ENCODE measurements around the gene G3BP1.

Gene G3BP1

GRCh38 chr5:151775025-151775606 lies 3.4 kb downstream of the G3BP1 start:
- H3K27me3 ChIP-seq (ENCODE audit: insufficient read depth, low read length) = no peaks in the 10 kb centered on the region
- H3F3A ChIP-seq (ENCODE audit: insufficient read depth, low read length) = no peaks in the 10 kb centered on the region
- H4K20me1 ChIP-seq (ENCODE audit: insufficient read depth, low read length) = peaks cover 2% of the 10 kb centered on the region; the same call in 1 of the 2 replicates
- H3K4me1 ChIP-seq (ENCODE audit: insufficient read depth, low read length, severe bottlenecking) = peaks cover 74% of the 10 kb centered on the region
- H3K4me3 ChIP-seq (ENCODE audit: low read depth, low read length, poor library complexity, severe bottlenecking) = peak overlapping the region; percentile 79
- H2AFZ ChIP-seq (ENCODE audit: low read length) = no peak overlapping the region
- TF ChIP-seq EZH2 (IDR thresholded peaks at IDR 0.05; ENCODE audit: borderline replicate concordance, low read length) = no peak
- TF ChIP-seq CTCF (IDR thresholded peaks at IDR 0.05; ENCODE audit: low read length) = no peak
- H3K9ac ChIP-seq (ENCODE audit: low read length) = peak overlapping the region; percentile 97
- peaks cover 71% of the 10 kb centered on the region for H3K36me3 ChIP-seq (ENCODE audit: insufficient read depth, low read length)
- H3K4me2 ChIP-seq (ENCODE audit: low read length) = peak overlapping the region; percentile 98
- peaks cover 80% of the 10 kb centered on the region for H3K79me2 ChIP-seq (ENCODE audit: insufficient read depth, low read length)
- H3K9me3 ChIP-seq (ENCODE audit: low read length) = no peaks in the 10 kb centered on the region
- H3K9me2 ChIP-seq (ENCODE audit: low read depth, low read length) = no peaks in the 10 kb centered on the region
- no peak overlapping the region for H3K27ac ChIP-seq (ENCODE audit: low read depth, low read length, poor library complexity, severe bottlenecking)

- no peaks in the 10 kb centered on the region for H3K27me3 ChIP-seq (ENCODE audit: insufficient read depth, low read length)
- no peak overlapping the region for H3K4me3 ChIP-seq (ENCODE audit: low read depth, low read length, poor library complexity, severe bottlenecking)
- peaks cover 57% of the 10 kb centered on the region for H3K36me3 ChIP-seq (ENCODE audit: insufficient read depth, low read length)
- H2AFZ ChIP-seq (ENCODE audit: low read length) = no peak overlapping the region
- H3K9me2 ChIP-seq (ENCODE audit: low read depth, low read length) = no peaks in the 10 kb centered on the region
- no peaks in the 10 kb centered on the region for H3K9me3 ChIP-seq (ENCODE audit: low read length)
- H3K4me1 ChIP-seq (ENCODE audit: insufficient read depth, low read length, severe bottlenecking) = peaks cover 76% of the 10 kb centered on the region
- peak overlapping the region; percentile 27; the same call in 1 of the 2 replicates for H3K4me2 ChIP-seq (ENCODE audit: low read length)
- TF ChIP-seq EZH2 (IDR thresholded peaks at IDR 0.05; ENCODE audit: borderline replicate concordance, low read length) (no peak), CTCF (IDR thresholded peaks at IDR 0.05; ENCODE audit: low read length) (no peak)
- H4K20me1 ChIP-seq (ENCODE audit: insufficient read depth, low read length) = peaks cover 7% of the 10 kb centered on the region; the same call in 1 of the 2 replicates
- peak overlapping the region; percentile 26 for H3K27ac ChIP-seq (ENCODE audit: low read depth, low read length, poor library complexity, severe bottlenecking)
- H3K9ac ChIP-seq (ENCODE audit: low read length) = no peak overlapping the region
- H3K79me2 ChIP-seq (ENCODE audit: insufficient read depth, low read length) = peaks cover 100% of the 10 kb centered on the region
- no peaks in the 10 kb centered on the region for H3F3A ChIP-seq (ENCODE audit: insufficient read depth, low read length)
Observed at GRCh38 chr5:151779531-151780125, 7.9 kb downstream of the G3BP1 start.

- Histone ChIP-seq H4K20me1 (ENCODE audit: insufficient read depth, low read length) (peaks cover 8% of the 10 kb centered on the region), H3K9ac (ENCODE audit: low read length) (no peak overlapping the region), H3K79me2 (ENCODE audit: insufficient read depth, low read length) (peaks cover 100% of the 10 kb centered on the region), H3K9me2 (ENCODE audit: low read depth, low read length) (no peaks in the 10 kb centered on the region), H3K36me3 (ENCODE audit: insufficient read depth, low read length) (peaks cover 56% of the 10 kb centered on the region), H3K27me3 (ENCODE audit: insufficient read depth, low read length) (no peaks in the 10 kb centered on the region), H3K4me1 (ENCODE audit: insufficient read depth, low read length, severe bottlenecking) (peaks cover 69% of the 10 kb centered on the region), H3K9me3 (ENCODE audit: low read length) (no peaks in the 10 kb centered on the region), H3K4me2 (ENCODE audit: low read length) (no peak overlapping the region), H3K4me3 (ENCODE audit: low read depth, low read length, poor library complexity, severe bottlenecking) (no peak overlapping the region), H3F3A (ENCODE audit: insufficient read depth, low read length) (no peaks in the 10 kb centered on the region), H3K27ac (ENCODE audit: low read depth, low read length, poor library complexity, severe bottlenecking) (no peak overlapping the region), H2AFZ (ENCODE audit: low read length) (no peak overlapping the region)
- TF ChIP-seq EZH2 (IDR thresholded peaks at IDR 0.05; ENCODE audit: borderline replicate concordance, low read length) (no peak), CTCF (IDR thresholded peaks at IDR 0.05; ENCODE audit: low read length) (no peak)
Observed at GRCh38 chr5:151780348-151780747, 8.6 kb downstream of the G3BP1 start.

Measured in OCI-LY1 (cell line).